GM19372 (cell line): Measurements from ENCODE around the gene BLOC1S5.
A peak's percentile ranks its signal among the peaks of the same experiment; 100 is the strongest.
"Not testable (repeated sequence)": the region's sequence is repeated elsewhere in the genome, so short reads cannot be mapped to it uniquely, and the experiment has no call there.

Source experiments
- ATAC-seq: cut with Tn5 transposase; IDR thresholded peaks from one replicate; pipeline ENCODE4 v1.9.1; 2021; ENCODE audit warnings: mild to moderate bottlenecking, low read depth, moderate library complexity; ENCODE audit not compliant: unreplicated experiment

BLOC1S5 gene

DNA sequence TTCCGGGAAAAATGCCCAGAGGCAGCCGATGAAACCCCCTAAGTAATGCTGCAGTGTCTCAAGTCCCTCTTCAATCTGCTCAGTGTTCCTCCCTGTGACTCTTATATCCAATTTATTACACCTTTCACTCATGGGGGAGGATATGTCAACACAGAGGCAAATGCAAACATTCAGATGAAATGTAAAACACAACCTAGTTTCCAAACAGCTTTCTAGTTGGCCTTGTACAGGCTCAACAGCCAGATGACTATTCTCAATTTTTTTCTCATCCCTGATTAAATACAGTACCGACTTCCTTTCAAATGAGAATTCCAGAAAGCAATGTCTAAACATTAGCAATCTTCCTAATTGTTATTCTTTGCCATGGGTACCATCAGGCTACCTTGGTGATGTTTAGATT lies 65.0 kb downstream of the BLOC1S5 start:
- ATAC-seq, result no peak

DNA sequence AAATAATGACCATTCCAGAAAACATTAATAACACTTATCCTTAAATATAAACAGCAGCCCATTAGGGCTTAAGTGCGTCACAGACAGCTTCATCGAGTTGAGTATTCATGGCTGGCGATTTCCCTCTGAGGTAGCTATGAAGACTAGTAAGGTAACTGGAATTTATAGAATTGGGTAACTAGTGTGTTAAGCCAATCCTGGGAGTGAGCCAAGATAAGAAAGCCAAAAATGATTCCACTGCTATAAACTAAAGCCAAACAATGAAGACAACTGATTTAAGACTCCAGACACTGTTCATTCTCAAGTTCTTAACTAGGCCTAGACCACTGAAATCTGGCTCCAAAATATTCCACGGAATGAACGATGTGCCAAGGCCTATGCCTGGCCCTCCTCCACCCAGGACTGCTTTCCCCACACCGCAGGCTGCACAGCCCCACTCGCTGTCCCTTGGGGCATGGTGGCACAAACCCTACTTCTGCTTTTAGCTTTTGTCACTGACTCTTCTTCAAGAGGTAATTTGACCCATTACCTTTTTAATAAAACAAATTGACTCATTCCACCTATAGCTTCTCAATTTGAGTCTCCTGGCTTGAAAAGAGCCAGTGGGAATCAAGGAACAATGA lies 66.0 kb downstream of the BLOC1S5 start:
- ATAC-seq, result no peak

DNA sequence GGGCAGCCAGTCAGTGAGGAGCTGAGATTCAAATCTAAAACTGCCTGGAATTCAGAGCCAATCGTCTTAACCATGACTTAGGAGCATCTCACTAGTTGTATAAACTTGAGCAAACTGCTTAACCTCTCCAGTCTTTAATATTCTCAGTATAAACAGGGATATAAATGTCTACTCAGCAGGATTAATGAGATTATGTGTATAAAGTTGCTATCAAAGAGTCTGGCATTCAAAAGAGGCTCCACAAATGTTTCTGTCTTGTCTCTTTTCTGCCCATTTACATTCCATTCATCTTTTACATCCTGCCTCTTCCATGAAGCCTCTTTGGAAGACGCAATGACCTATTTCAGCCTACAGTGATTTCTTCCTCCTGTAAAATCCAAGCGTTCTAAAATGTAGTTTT lies 66.9 kb downstream of the BLOC1S5 start:
- no peak for ATAC-seq

DNA sequence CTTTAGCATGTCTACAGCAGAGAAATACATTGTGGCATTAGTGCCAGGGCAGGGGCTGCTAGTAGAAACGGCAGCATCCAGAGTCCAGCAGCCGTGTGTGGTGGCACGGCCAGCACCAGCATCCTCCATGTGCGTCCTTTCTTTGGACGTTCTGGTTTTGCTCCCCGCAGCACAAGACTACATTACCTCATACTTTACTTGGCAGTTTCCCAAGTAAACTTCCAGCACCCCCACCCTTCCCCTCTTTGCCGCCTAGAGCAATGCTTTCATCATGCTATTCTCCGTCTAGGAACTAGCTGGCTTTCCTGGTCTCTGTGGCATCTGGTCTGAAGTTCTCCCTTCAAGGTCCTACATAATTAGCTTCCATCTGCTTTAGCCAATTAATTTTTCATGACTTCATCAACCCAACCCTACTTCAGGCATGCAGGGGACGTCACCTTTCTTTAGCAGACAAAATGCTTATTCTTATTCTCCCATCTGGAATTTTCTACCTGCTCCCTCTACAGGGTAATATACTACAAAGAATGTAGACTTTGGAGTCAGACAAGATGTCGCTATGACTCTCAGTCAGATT lies 67.6 kb downstream of the BLOC1S5 start:
- no peak for ATAC-seq

DNA sequence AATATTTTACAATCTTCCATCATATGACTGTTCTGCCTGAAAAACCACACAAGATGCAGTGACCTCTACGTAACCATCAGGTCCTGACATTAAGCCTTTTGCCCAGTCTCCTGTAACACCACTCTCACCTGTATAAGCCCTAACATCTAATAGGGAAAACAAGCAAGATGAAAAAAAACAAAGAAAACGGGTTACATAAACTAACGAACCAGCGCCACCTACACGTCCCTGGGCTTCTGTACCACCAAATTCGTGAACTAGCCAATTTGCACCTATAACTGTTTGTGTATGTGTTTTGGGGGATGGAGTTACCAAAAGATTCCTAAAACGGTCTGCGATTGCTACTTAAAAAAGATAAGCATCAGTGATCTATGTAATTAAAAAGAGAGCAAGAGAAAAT lies 70.2 kb downstream of the BLOC1S5 start:
- ATAC-seq, result no peak

DNA sequence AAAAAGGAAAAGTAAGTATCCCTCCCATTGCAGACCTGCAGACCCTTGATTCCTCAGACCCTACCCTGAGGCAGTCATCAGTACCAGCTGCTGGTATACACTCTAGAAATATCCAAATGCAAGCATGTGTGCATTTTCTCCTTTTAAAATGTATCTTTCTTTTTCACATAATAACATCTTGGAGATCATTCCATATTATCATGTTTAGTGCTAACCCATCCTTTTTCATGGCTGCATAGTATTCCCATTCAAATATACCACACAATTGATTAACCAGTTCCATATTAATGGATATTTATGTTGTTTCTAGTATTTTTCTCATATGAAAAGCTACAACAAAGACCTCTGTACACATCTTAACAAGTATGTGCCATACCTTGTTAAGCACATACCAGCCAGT lies 70.8 kb downstream of the BLOC1S5 start:
- ATAC-seq, result no peak

DNA sequence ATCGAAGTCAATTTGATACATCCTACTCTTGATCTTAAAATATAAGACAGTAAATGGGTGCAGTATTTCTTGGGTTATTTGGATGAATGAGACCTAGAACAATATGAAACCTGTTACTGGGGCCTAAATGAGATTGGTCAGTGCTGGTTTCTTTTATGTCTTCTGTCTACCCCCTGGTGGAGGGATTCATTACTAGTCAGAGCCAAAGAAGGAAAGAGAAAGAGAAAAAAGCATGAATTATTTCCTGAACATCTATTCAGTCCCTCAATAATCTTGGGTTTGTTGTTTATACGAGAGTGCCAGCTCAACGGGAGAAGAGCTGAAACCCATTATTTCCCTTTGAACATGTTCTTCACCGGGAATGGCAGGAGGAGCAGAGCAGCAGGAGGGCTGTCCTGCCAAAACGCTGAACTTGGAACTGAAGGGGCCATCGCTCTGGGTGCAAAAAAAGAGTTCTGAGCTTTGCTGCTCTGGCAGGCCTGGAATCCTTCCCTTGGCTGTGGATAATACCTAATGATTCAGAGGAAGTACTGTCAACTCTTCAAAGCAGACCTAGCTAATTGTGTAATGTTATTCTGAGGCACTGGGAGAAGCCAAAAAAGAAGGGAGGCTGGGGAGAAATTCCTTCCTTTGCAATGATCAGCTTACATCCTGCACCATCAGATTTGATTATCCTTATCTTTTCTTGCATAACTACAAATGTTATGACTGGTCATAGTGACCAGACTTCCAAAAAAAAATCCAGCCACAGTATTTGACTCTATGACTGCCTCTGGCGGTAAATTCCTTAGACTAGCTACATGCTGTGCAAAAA lies 72.0 kb downstream of the BLOC1S5 start:
- peak; percentile 70 for ATAC-seq

DNA sequence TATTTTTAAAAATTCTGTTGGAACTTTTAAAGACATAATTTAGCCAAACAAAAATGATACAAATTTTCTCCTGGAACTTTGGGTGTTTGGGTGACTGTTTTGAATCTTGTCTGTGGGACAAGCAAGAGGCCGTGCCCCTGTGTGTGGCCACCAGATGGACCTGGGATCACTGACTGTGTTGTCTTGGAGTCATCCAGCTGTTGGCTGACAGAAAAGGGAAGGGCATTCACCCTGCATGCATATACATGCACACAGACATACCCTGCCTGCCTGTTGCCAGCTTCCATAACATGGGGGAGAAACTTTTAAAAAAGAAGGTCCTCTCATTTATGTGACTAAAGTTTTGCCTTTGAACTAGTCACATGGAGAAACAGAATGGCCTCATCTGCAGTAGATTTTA lies 72.7 kb downstream of the BLOC1S5 start:
- ATAC-seq, result no peak

DNA sequence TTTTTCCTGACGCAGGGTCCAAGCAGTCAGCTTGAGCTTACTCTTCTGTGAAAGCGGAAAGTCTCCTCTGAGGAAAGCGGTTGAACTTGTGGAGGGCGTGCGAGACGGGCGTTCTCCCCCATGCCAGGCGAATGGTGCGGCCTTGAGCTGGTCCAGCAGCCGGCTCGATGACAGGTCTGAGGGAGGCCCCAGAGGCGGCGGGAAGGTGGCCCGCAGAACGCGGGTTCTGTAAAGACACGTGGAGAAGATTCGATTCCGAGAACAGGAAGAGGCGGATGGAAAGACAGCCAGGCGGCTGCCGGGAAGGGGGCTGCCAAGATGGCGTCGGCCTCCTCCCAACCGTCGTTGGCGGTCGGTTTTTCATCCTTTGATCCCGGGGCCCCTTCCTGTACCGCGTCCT lies 78.0 kb downstream of the BLOC1S5 start:
- ATAC-seq, result no peak

DNA sequence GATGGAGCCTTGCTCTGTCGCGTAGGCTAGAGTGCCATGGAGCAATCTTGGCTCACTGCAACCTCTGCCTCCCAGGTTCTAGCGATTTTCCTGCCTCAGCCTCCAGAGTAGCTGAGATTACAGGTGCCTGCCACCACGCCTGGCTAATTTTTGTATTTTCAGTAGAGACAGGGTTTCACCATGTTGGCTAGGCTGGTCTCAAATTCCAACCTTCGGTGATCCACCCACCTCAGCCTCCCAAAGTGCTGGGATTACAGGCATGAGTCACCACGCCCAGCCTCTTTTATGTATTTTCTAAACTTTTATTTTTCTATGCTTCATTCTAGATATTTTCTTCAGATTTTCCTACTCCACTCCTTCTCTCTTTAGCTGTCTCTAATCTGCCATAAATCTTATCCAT lies 80.2 kb downstream of the BLOC1S5 start:
- ATAC-seq, result not testable (repeated sequence)

DNA sequence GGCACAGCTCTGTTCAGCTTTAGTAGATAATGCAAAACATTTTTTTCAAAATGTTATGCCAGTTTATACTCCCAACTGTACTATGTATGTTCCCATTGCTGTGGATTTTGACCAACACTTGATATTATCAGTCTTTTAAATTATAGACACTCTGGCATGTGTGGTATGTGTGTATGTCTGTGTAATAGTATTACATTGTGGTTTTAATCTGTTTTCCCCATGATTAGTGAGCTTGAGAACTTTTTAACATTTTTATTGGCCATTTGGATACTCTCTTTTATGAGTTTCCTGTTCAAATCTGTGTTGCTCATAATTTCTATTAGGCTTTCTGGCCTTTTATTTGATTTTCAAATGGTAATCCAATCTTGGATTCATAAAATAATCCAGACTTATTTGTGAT lies 84.4 kb downstream of the BLOC1S5 start:
- no peak for ATAC-seq

DNA sequence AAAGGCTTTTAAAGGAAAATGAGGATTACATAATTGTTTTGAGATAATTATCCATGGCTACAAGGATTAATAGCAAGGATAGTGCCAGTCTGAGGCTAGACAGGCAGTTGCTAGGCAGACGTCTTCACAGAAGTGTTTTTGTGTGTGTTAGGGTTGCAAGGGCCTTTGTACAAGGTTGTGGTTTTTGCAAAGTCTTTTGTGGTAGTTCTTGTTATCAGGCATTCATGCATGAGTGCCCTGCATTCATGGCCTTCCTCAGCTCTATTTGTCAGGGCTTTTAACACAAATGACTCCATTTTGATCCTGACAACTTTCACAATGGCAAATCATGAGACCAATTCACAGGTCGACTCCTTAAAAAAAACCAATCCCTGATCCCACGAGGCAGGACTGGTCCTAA lies 85.5 kb downstream of the BLOC1S5 start:
- peak; percentile 69 for ATAC-seq

DNA sequence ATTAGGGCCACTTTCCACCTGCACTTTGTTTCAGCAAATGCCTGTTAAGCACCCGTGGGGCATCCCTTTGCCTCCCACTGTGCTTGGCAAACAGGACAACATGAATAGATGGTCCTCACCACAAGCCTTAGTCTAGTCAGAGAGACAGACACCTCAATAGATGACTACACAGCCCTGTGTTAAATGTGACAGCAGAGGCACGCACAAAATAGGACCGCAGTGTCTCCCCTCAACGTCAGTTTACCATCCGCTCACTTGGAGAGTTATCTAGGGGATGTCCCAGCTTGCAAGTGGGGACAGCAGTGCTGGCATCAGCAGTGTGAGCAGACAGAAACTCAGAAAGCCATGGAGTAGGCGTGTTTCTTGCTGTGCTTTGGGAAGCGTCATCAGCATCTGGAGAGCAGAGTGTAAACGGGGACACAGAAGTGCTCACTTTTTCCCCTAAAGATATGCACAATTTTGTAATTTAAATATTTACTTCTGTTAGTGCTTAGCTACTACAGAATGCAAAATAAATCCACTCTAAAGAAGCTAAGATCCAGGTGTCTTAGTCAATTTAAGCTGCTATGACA lies 87.6 kb downstream of the BLOC1S5 start:
- no peak for ATAC-seq

DNA sequence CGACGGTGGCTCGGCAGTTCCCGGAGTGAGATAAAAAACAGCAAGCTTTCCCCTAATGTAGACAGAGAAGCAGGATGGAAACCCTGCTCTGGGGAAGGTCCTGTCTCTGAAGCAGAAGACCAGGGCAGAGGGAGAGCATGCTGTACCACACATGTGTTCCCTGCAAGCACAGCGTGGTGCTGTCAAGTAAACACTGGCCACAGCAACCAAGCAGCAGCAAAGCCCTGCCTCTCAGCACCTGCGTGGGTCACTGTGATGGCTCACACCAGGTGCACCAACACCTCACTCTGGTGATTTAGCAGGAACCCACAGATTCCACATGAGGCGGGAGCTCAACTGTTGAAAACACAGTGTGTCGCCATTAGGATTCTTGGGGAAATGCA lies 88.4 kb downstream of the BLOC1S5 start:
- ATAC-seq, result no peak

DNA sequence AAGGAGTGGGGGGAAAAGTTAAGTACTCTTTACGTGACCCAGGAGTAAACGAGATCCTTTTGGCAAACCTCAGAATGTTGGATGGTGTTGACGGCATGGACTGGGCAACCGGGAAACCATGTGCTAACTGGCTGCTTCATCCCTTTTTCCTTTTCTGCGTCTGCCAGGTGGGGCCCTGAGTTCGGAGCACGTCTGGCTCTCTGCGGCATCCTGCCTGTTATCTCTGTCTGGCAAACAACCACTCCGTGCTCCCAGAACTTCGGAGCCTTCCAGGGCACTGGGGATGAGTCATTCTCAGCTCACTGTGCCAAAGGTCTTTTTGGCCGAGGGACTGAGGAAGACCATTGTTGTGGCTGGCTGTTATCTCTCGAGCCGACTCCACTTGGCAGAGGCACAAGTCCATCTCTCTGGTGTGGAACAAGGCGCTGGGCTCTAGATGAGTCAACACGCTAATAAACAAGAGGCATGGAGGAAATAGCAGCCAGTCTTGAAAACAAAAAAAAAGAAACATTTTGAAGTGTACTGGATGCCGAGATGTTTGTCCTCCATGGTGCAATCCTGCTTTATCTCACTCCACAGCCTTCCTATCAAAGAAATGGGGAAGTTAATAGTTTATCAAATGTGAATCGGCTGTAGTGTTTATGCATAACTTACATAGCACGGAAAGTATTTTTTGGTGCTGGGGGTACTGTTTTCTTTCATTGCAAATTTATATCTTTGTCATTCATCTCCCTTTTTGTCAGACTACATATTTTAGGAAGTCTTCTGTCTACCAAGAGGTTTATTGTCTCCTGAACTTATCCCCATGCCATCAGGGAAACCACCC lies 89.0 kb downstream of the BLOC1S5 start:
- no peak for ATAC-seq

DNA sequence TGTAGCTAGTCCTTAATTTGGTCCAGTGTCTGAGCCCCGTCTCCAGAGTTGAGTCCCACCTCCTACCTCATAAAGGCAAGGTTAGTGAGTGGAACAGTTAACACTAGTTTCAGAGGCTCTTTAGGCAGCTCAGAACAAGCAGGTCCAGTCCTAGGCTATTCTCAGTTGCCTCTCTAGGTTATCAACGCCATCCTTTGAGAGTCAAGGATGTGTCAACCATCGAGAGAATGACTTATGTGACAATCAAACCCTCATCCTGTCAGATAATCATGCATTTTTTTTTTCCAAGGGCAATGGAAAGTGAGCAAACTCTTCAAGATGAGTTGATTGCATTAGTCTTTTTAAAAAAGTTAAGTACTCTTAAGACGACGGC lies 89.6 kb downstream of the BLOC1S5 start:
- no peak for ATAC-seq

DNA sequence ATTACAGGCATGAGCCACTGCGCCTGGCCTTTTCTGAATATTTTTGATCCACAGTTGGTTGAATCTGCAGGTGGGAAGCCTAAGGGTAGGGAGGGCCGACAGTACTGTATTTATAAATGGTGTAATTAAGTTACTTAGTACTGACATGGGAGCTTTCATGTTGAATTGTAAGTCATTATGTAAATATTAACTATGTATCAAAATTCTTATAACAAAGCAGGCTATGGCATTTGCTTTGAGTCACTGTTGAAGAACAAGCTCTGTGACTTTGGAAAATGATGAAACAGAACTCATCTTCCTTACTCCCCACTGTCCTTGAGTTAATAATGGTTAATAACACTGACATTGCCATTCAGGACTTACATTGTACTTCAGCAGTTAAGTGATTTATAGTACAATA lies 90.6 kb downstream of the BLOC1S5 start:
- ATAC-seq, result no peak

DNA sequence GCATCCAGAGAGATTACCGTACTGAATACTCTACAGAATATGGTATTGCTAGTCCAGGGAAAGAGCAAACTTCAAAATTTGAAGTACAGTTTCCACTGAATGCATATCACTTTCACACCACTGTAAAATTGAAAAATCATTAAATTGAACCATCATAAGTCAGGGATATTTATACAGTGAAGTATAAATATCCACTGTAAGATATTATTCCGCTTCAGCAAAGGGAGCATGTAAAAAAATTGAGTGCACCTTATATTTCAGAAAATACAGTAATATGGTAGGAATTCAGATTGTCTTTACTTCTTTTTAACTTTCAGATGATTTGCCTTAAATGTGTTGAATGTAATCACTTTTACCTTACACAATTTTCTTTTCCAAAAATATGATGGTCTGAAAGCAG lies 92.7 kb downstream of the BLOC1S5 start:
- ATAC-seq, result no peak

DNA sequence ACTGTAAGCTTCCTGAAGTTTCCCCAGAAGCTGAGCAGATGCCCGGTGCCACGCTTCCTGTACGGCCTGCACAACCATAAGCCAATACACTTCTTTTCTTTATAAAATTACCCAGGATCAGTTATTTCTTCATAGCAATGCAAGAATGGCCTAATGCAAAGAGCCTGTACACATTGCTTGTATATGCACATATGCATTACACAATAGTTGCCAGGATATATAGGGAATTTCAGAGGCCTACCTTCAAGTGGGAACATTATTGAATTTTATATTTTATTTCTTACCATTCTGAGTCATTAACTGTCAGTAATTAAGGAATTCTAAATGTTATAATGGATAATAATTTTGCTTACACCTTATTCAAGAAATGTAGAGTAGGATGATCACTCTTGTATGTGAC lies 93.6 kb downstream of the BLOC1S5 start:
- no peak for ATAC-seq
